ENCODE data around the gene KIF25. TPM values are rescaled to one million over a fixed set of nuclear protein-coding genes. Genes with fewer than 3 reads are reported as not detected.

KIF25 gene
- total RNA-seq, 4 donors from 2014 or later, result 0.17 TPM; not detected in 3

DNA sequence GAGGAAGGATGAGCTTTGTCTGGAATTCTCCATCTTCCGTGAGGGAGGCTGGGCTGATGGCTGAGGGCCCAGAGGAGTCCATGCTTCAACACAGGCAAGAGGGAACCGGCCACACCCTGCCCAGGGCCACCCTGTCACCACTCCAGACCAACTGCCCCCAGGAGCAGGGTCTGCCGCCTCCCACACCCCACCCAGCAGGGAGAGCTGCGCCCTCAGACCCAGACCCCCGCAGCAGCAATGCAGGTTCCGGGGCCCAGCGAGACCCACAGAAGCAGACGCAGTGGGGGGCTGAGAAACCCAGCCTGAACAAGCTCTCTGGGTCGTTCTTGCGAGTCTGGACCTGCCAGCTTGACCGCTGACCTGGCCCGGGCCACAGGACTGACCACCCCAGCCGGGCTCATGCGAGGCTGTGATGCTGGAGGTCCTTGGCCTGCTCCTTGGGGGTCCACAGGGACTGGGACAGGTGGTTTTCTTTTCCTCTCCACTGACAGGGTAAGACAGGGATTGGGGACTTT is 56.5 kb downstream of the KIF25 start:
- H3K9me3 ChIP-seq, result no peaks in the 10 kb centered on the region
- 89% methylated on average over 8 of the region's 14 CpGs for WGBS
- no peak for DNase-seq (ENCODE audit: extremely low spot score)
- TF ChIP-seq EP300 (IDR thresholded peaks at IDR 0.05) (no peak), POLR2A (IDR thresholded peaks at IDR 0.05; ENCODE audit: low read depth) (no peak), POLR2AphosphoS5 (IDR thresholded peaks at IDR 0.05) (no peak)
- TF ChIP-seq, protein P1, sequence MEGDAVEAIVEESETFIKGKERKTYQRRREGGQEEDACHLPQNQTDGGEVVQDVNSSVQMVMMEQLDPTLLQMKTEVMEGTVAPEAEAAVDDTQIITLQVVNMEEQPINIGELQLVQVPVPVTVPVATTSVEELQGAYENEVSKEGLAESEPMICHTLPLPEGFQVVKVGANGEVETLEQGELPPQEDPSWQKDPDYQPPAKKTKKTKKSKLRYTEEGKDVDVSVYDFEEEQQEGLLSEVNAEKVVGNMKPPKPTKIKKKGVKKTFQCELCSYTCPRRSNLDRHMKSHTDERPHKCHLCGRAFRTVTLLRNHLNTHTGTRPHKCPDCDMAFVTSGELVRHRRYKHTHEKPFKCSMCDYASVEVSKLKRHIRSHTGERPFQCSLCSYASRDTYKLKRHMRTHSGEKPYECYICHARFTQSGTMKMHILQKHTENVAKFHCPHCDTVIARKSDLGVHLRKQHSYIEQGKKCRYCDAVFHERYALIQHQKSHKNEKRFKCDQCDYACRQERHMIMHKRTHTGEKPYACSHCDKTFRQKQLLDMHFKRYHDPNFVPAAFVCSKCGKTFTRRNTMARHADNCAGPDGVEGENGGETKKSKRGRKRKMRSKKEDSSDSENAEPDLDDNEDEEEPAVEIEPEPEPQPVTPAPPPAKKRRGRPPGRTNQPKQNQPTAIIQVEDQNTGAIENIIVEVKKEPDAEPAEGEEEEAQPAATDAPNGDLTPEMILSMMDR (IDR thresholded peaks at IDR 0.05), result no peak
- no peak overlapping the region for H3K27ac ChIP-seq (replicated peaks in 1 of 4)
- H3K4me1 ChIP-seq, result peaks cover 15 to 20% (median 18%) of the 10 kb centered on the region in 4 donors
- intact Hi-C loops (cut with DNase I), result no loop called here
- H3K4me3 ChIP-seq, result no peak overlapping the region
- H3K27me3 ChIP-seq, result no peaks in the 10 kb centered on the region
- no peaks in the 10 kb centered on the region for H3K36me3 ChIP-seq

DNA sequence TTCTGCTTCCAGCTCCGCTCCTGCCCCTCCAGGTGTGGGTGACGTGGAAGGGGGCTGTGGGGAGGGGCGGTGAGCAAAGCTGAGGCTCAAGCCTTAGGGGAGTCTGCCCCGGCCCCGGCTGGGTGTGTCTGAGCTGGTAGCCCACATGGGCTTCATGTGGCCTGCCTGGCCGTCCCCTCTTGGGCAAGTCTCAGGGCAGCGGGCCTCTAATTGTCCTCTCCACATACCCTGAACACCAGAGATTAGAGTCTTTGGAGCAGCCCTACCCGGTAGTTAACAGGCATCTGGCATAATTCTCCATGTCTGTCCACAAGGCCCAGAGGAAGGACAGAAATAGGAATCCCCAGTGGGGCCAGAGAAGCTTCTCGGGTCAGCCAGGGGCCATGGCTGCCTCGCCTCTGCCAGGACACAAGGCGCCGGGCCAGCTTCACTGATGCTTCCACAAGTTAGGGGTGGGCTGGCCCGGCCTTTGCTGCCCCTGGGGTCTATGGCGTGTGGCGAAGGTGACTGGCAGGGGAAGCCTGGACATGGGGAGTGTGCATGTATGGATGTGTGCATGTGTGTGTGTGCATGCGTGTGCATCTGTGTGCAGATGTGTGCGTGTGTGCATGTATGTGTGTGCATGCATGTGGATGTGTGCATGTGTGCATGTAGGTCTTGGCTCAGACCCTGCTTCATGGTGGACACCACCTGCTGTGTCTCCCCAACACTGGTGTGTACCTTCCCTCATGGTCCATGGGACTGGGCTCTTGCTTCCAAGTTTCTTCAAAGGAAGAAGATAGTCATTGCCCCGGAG is 57.5 kb downstream of the KIF25 start:
- intact Hi-C loops (cut with DNase I), result no loop called here

DNA sequence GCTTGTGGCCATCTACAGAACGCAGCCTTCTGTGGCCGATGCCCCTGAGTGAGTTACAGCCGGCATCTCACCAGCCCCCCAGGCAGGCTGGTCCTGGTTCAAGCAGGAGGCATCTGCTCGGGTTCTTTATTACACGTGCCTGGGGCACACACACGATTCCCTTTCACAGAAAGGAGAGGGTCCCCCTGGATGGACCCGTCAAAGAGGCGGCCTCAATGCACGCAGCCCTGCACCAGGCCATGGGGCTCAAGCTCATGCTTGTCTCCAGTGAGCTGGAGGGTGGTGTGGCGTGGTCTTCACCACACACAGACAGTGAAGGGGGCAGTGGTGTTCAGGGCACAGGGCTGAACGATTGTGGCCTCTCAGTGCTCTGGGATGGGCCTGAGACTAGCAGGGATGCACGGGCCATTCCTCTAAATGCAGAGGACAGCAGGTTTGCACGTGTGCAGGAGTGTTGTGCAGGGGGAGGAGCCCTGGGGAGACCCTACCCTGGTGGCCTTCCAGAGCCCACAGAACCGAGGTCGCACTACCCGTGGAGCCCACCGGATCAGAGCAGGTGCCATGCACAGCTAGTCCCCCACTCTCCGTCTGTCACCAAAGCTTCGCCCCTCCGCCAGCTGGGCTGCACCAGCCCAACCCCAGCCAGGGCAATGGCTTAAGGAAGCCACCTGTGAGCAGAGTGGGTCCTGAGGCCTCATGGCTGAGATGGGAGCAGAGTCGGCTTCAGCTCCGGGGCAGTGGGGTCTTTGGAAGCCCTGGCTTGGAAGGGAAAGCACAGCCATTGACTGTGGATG is 58.4 kb downstream of the KIF25 start:
- TF ChIP-seq POLR2AphosphoS5 (IDR thresholded peaks at IDR 0.05) (no peak), POLR2A (IDR thresholded peaks at IDR 0.05; ENCODE audit: low read depth) (no peak), EP300 (IDR thresholded peaks at IDR 0.05) (no peak)
- TF ChIP-seq, protein P1 (IDR thresholded peaks at IDR 0.05), result no peak
- intact Hi-C loops (cut with DNase I), result no loop called here
- WGBS, result 89% methylated on average over 18 of the region's 22 CpGs

More for the DNA sequence above, 57.5 kb downstream of the KIF25 start:
- no peak overlapping the region for H3K27ac ChIP-seq (replicated peaks in 1 of 4)
- no peak for DNase-seq (ENCODE audit: extremely low spot score)
- peaks cover 15 to 20% (median 18%) of the 10 kb centered on the region in 4 donors for H3K4me1 ChIP-seq
- no peak overlapping the region for H3K4me3 ChIP-seq
- H3K36me3 ChIP-seq, result no peaks in the 10 kb centered on the region
- H3K27me3 ChIP-seq, result no peaks in the 10 kb centered on the region
- H3K9me3 ChIP-seq, result no peaks in the 10 kb centered on the region
- TF ChIP-seq POLR2AphosphoS5 (IDR thresholded peaks at IDR 0.05) (no peak), POLR2A (IDR thresholded peaks at IDR 0.05; ENCODE audit: low read depth) (no peak), EP300 (IDR thresholded peaks at IDR 0.05) (no peak)
- TF ChIP-seq, protein P1 (IDR thresholded peaks at IDR 0.05), result no peak
- 70% methylated on average over 12 of the region's 18 CpGs for WGBS

DNA sequence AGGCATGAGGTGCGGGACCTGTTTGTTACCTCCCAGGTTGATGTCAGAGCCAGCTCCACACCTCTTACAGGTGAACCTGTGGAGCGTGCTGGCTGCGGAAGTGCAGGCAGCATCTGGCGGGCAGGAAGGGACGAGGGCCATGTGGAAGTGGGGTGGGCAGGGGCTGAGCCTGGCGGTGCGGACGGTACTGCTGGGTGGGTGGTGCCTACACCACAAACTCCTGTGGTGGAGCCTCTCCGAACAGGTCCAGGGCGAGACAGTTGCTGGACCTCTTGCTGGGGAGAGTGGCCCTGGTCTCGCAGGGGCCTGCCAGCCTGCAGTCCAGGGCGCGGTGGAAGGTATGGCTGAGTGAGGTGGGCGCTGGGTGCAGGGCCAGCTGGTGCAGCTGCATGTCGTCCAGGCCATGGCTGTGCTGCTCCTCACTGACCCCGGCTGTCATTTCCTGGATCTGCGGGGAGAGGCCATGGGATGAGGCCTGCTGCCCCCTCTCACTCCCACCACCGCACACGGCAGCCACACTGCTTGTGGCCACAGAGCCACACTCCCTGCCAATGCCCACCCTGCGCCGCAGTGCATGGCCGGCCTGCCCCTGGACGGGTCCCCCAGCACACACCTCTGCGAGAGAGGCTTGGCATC is 59.5 kb downstream of the KIF25 start:
- H3K9me3 ChIP-seq, result no peaks in the 10 kb centered on the region
- TF ChIP-seq POLR2AphosphoS5 (IDR thresholded peaks at IDR 0.05) (no peak), POLR2A (IDR thresholded peaks at IDR 0.05; ENCODE audit: low read depth) (no peak), EP300 (IDR thresholded peaks at IDR 0.05) (no peak)
- TF ChIP-seq, protein P1 (IDR thresholded peaks at IDR 0.05), result no peak
- H3K27ac ChIP-seq (replicated peaks in 1 of 4), result no peak overlapping the region
- intact Hi-C loops (cut with DNase I), result no loop called here
- peaks cover 22 to 27% (median 25%) of the 10 kb centered on the region in 4 donors for H3K4me1 ChIP-seq
- H3K4me3 ChIP-seq, result no peak overlapping the region
- no peak for DNase-seq (ENCODE audit: extremely low spot score)
- no peaks in the 10 kb centered on the region for H3K27me3 ChIP-seq
- no peaks in the 10 kb centered on the region for H3K36me3 ChIP-seq
- 86% methylated on average over 24 of the region's 24 CpGs for WGBS

More for the DNA sequence above, 58.4 kb downstream of the KIF25 start:
- no peaks in the 10 kb centered on the region for H3K9me3 ChIP-seq
- no peak overlapping the region for H3K4me3 ChIP-seq
- no peaks in the 10 kb centered on the region for H3K27me3 ChIP-seq
- peaks cover 22 to 27% (median 25%) of the 10 kb centered on the region in 4 donors for H3K4me1 ChIP-seq
- H3K27ac ChIP-seq (replicated peaks in 1 of 4), result no peak overlapping the region
- H3K36me3 ChIP-seq, result no peaks in the 10 kb centered on the region
- DNase-seq (ENCODE audit: extremely low spot score), result no peak
